PC-9 (cell line): ENCODE measurements around the gene FN3K. TPM values are rescaled to one million over a fixed set of nuclear protein-coding genes. Genes with fewer than 3 reads are reported as not detected.

ENCODE experiments used
- BruUV-seq: library from RNA; stranded (reverse); fragments of 400-500 nt; replicated peaks from 2 replicates; lab custom pipeline; 2021; lab: Mats Ljungman, UMichigan
- CTCF ChIA-PET: fragments of 300-600 bp; sonication (Branson Sonifier 250); formaldehyde crosslinking; loops from one replicate; lab custom pipeline; 2022; ENCODE audit warnings: antibody characterized with exemption; lab: Charles Lee
- POLR2A ChIA-PET: fragments of 300-600 bp; sonication (Branson Sonifier 250); formaldehyde crosslinking; loops from one replicate; lab custom pipeline; 2022; ENCODE audit warnings: antibody characterized with exemption; ENCODE audit not compliant: unreplicated experiment; lab: Charles Lee
- DNase-seq, 2 experiments: peaks; one replicate each; pipeline versions ENCODE4 v3.0.0 to v3.0.0-alpha.2; 2015 to 2022; ENCODE audit warnings: mixed read lengths in 1 of 2
- H2AFZ ChIP-seq: fragments of 200-600 bp; sonication (generic); 2 replicates; pipeline ENCODE4 v1.8.1; 2017; ENCODE audit warnings: antibody characterized with exemption
- H3F3A ChIP-seq: fragments of 200-600 bp; sonication (generic); 2 replicates; pipeline ENCODE4 v1.8.1; 2017; ENCODE audit warnings: antibody characterized with exemption, mild to moderate bottlenecking, low read depth; ENCODE audit not compliant: insufficient read depth
- H3K27ac ChIP-seq: fragments of 200-600 bp; sonication (generic); 2 replicates; pipeline ENCODE4 v1.6.1; 2016; ENCODE audit warnings: mixed run types
- H3K27me3 ChIP-seq: fragments of 200-600 bp; sonication (generic); 2 replicates; pipeline ENCODE4 v1.6.1; 2016; ENCODE audit warnings: low read depth, mixed run types; ENCODE audit not compliant: insufficient read depth
- H3K36me3 ChIP-seq: fragments of 200-600 bp; sonication (generic); 2 replicates; pipeline ENCODE4 v1.6.1; 2016; ENCODE audit warnings: low read depth, mixed run types
- H3K4me1 ChIP-seq: fragments of 200-600 bp; sonication (generic); replicated peaks from 2 replicates; pipeline ENCODE4 v1.6.1; 2016; ENCODE audit warnings: mixed run types; ENCODE audit not compliant: insufficient read depth
- H3K4me2 ChIP-seq: fragments of 200-600 bp; sonication (generic); 2 replicates; pipeline ENCODE4 v1.6.1; 2017; ENCODE audit warnings: mixed run types
- H3K4me3 ChIP-seq: fragments of 200-600 bp; sonication (generic); 2 replicates; pipeline ENCODE4 v1.6.1; 2016; ENCODE audit warnings: mixed run types
- H3K79me2 ChIP-seq: fragments of 200-600 bp; sonication (generic); 2 replicates; pipeline ENCODE4 v1.6.1; 2017; ENCODE audit warnings: low read depth, mixed run types
- H3K9me2 ChIP-seq: fragments of 200-600 bp; sonication (generic); 2 replicates; pipeline ENCODE4 v1.8.1; 2017; ENCODE audit warnings: mild to moderate bottlenecking; ENCODE audit not compliant: insufficient read depth
- H3K9me3 ChIP-seq: fragments of 200-600 bp; sonication (generic); 2 replicates; pipeline ENCODE4 v1.8.1; 2016; ENCODE audit warnings: low read depth; ENCODE audit not compliant: insufficient read depth
- H4K20me1 ChIP-seq: fragments of 200-600 bp; sonication (generic); 2 replicates; pipeline ENCODE4 v1.8.1; 2017; ENCODE audit not compliant: insufficient read depth
- CTCF ChIP-seq: fragments of 200-600 bp; sonication (generic); conservative IDR thresholded peaks from 2 replicates; pipeline ENCODE4 v1.6.1; 2017; ENCODE audit warnings: mixed run types, antibody characterized with exemption, mild to moderate bottlenecking, moderate library complexity
- EZH2 ChIP-seq: fragments of 200-600 bp; sonication (generic); IDR thresholded peaks from 2 replicates; pipeline ENCODE4 v1.8.0; 2017; ENCODE audit warnings: antibody characterized with exemption, low read depth
- intact Hi-C: fragments of 100-400 bp; cut with micrococcal nuclease; formaldehyde crosslinking; loops from one replicate; pipeline ENCODE4 v1.10.0; 2022; ENCODE audit not compliant: unreplicated experiment
- total RNA-seq: library from RNA; stranded (reverse); gene quantifications from 2 replicates; pipeline ENCODE4 v1.2.3, GENCODE V29; 2021

FN3K gene
- total RNA-seq, 1 experiment from 2014 or later: 14.0 TPM

- TF ChIP-seq CTCF (no peak), EZH2 (no peak)
- Histone ChIP-seq H3K79me2 (no peaks in the 10 kb centered on the region), H4K20me1 (no peaks in the 10 kb centered on the region), H3K4me3 (no peak overlapping the region), H3K27me3 (no peaks in the 10 kb centered on the region), H3K9me2 (no peaks in the 10 kb centered on the region), H3K36me3 (no peaks in the 10 kb centered on the region), H3K4me2 (no peak overlapping the region), H3F3A (no peaks in the 10 kb centered on the region), H3K27ac (no peak overlapping the region), H2AFZ (no peak overlapping the region), H3K4me1 (peaks cover 4% of the 10 kb centered on the region; the same call in 1 of the 2 replicates), H3K9me3 (no peaks in the 10 kb centered on the region)
- DNase-seq: no peak
- CTCF ChIA-PET: no interaction called here
- intact Hi-C loops: loop anchor here (5.0 kb wide), 1 partner anchor 137 kb away; no protein-coding TSS in a partner anchor
- POLR2A ChIA-PET: no interaction called here
- BruUV-seq: no TSS peak
These were observed 44.8 kb downstream of the FN3K start for GRCh38 chr17:82780195-82780594.

GRCh38 chr17:82780971-82781893 lies 45.8 kb downstream of the FN3K start:
- no peaks in the 10 kb centered on the region for H3F3A ChIP-seq
- H3K9me2 ChIP-seq: no peaks in the 10 kb centered on the region
- H3K27me3 ChIP-seq: no peaks in the 10 kb centered on the region
- no peaks in the 10 kb centered on the region for H4K20me1 ChIP-seq
- ChIA-PET CTCF (interaction anchor here (0.6 to 1.5 kb wide), 3 partner anchors 96 to 200 kb away, joined by 3 to 4 read pairs (median 4); no protein-coding TSS in a partner anchor), POLR2A (interaction anchor here (0.6 kb wide), 1 partner anchor 298 kb away, joined by 5 read pairs; the partner anchor contains the start of gene METRNL)
- no peaks in the 10 kb centered on the region for H3K36me3 ChIP-seq
- no peak overlapping the region for H3K4me3 ChIP-seq
- intact Hi-C loops: loop anchor here (5.0 kb wide), 1 partner anchor 136 kb away; no protein-coding TSS in a partner anchor
- no peak for DNase-seq
- peaks cover 4% of the 10 kb centered on the region; the same call in 1 of the 2 replicates for H3K4me1 ChIP-seq
- H2AFZ ChIP-seq: no peak overlapping the region
- BruUV-seq: no TSS peak
- no peak overlapping the region for H3K4me2 ChIP-seq
- no peaks in the 10 kb centered on the region for H3K79me2 ChIP-seq
- no peaks in the 10 kb centered on the region for H3K9me3 ChIP-seq
- no peak overlapping the region for H3K27ac ChIP-seq
- TF ChIP-seq EZH2 (no peak), CTCF (no peak)

GRCh38 chr17:82781894-82782274 lies 46.5 kb downstream of the FN3K start:
- BruUV-seq: no TSS peak
- no peaks in the 10 kb centered on the region for H3K9me3 ChIP-seq
- H3K4me2 ChIP-seq: peak overlapping the region; percentile 40
- no peak overlapping the region for H3K4me3 ChIP-seq
- H4K20me1 ChIP-seq: no peaks in the 10 kb centered on the region
- ChIA-PET POLR2A (interaction anchor here (0.6 kb wide), 1 partner anchor 65 kb away, joined by 5 read pairs; no protein-coding TSS in a partner anchor), CTCF (interaction anchor here (0.6 to 1.5 kb wide), 4 partner anchors 82 to 201 kb away, joined by 3 to 4 read pairs (median 4); no protein-coding TSS in a partner anchor)
- H3K27ac ChIP-seq: no peak overlapping the region
- H3K36me3 ChIP-seq: no peaks in the 10 kb centered on the region
- no peaks in the 10 kb centered on the region for H3F3A ChIP-seq
- TF ChIP-seq EZH2 (no peak), CTCF (peak; percentile 88)
- H3K79me2 ChIP-seq: no peaks in the 10 kb centered on the region
- H2AFZ ChIP-seq: no peak overlapping the region
- DNase-seq: peak; percentile 61 to 85
- intact Hi-C loops: loop anchor here (5.0 kb wide), 1 partner anchor 135 kb away; no protein-coding TSS in a partner anchor
- H3K27me3 ChIP-seq: no peaks in the 10 kb centered on the region
- no peaks in the 10 kb centered on the region for H3K9me2 ChIP-seq
- peaks cover 4% of the 10 kb centered on the region; the same call in 1 of the 2 replicates for H3K4me1 ChIP-seq
